HL-60 (cell line): ENCODE measurements around the gene SMU1.

ENCODE experiments used
- DNase-seq, 2 experiments: peaks; one replicate each; pipeline ENCODE4 v3.0.0-alpha.2; 2010 to 2020; ENCODE audit warnings: low read depth in 1 of 2, low spot score in 1 of 2
- H3K27ac ChIP-seq: fragments of 250-450 bp; sonication (Bioruptor Pico); replicated peaks from 2 replicates; pipeline ENCODE4 v1.5.1; 2020; ENCODE audit warnings: mild to moderate bottlenecking, moderate library complexity
- H3K27me3 ChIP-seq: fragments of 250-450 bp; sonication (Bioruptor Pico); 2 replicates; pipeline ENCODE4 v1.5.1; 2021; ENCODE audit warnings: mild to moderate bottlenecking, moderate library complexity; ENCODE audit not compliant: insufficient read depth, poor library complexity, severe bottlenecking
- H3K4me3 ChIP-seq: replicated peaks from 2 replicates; pipeline ENCODE4 v1.5.1; 2011; ENCODE audit warnings: mild to moderate bottlenecking, control low read depth, low read length; ENCODE audit not compliant: insufficient read depth
- GABPA ChIP-seq: IDR thresholded peaks from 2 replicates; pipeline ENCODE4 v1.6.1; 2012; ENCODE audit warnings: low read depth
- POLR2AphosphoS5 ChIP-seq: IDR thresholded peaks from 2 replicates; pipeline ENCODE4 v1.6.1; 2012; ENCODE audit warnings: low read depth
- SPI1 ChIP-seq: IDR thresholded peaks from 2 replicates; pipeline ENCODE4 v1.6.1; 2012; ENCODE audit warnings: low read depth, mild to moderate bottlenecking, borderline replicate concordance
- TF ChIP-seq, protein P1 (sequence below): IDR thresholded peaks from 2 replicates; pipeline ENCODE4 v1.6.1; 2012; ENCODE audit warnings: low read depth; ENCODE audit not compliant: insufficient replicate concordance
- TF ChIP-seq, protein P2 (sequence below): IDR thresholded peaks from one replicate; pipeline ENCODE4 v1.5.1; 2011; ENCODE audit warnings: low read length, control low read depth, inconsistent platforms; ENCODE audit not compliant: insufficient read depth

Gene SMU1

DNA sequence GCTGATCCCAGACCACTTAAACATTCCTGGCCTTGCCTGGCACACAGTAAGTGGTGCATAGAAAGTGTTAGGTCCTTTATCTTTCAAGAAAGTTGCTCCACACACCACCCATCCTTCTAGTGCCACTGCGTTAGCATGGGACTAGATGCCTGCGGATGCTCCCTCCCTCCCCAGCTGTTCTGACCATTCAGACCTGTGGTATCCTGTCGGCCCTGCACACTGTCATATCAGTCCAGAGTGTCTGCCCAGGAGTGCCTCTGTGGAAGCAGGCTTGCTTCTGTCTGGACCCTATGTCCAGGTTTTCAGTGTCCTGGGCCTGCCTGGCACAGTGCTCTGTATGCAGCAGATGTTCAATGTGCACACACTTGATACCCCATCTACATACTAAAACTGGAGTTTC is 38.3 kb upstream of the SMU1 start:
- no peak overlapping the region for H3K27ac ChIP-seq
- TF ChIP-seq, protein P1, sequence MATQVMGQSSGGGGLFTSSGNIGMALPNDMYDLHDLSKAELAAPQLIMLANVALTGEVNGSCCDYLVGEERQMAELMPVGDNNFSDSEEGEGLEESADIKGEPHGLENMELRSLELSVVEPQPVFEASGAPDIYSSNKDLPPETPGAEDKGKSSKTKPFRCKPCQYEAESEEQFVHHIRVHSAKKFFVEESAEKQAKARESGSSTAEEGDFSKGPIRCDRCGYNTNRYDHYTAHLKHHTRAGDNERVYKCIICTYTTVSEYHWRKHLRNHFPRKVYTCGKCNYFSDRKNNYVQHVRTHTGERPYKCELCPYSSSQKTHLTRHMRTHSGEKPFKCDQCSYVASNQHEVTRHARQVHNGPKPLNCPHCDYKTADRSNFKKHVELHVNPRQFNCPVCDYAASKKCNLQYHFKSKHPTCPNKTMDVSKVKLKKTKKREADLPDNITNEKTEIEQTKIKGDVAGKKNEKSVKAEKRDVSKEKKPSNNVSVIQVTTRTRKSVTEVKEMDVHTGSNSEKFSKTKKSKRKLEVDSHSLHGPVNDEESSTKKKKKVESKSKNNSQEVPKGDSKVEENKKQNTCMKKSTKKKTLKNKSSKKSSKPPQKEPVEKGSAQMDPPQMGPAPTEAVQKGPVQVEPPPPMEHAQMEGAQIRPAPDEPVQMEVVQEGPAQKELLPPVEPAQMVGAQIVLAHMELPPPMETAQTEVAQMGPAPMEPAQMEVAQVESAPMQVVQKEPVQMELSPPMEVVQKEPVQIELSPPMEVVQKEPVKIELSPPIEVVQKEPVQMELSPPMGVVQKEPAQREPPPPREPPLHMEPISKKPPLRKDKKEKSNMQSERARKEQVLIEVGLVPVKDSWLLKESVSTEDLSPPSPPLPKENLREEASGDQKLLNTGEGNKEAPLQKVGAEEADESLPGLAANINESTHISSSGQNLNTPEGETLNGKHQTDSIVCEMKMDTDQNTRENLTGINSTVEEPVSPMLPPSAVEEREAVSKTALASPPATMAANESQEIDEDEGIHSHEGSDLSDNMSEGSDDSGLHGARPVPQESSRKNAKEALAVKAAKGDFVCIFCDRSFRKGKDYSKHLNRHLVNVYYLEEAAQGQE, result no peak
- TF ChIP-seq, protein P2, sequence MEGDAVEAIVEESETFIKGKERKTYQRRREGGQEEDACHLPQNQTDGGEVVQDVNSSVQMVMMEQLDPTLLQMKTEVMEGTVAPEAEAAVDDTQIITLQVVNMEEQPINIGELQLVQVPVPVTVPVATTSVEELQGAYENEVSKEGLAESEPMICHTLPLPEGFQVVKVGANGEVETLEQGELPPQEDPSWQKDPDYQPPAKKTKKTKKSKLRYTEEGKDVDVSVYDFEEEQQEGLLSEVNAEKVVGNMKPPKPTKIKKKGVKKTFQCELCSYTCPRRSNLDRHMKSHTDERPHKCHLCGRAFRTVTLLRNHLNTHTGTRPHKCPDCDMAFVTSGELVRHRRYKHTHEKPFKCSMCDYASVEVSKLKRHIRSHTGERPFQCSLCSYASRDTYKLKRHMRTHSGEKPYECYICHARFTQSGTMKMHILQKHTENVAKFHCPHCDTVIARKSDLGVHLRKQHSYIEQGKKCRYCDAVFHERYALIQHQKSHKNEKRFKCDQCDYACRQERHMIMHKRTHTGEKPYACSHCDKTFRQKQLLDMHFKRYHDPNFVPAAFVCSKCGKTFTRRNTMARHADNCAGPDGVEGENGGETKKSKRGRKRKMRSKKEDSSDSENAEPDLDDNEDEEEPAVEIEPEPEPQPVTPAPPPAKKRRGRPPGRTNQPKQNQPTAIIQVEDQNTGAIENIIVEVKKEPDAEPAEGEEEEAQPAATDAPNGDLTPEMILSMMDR, result no peak
- no peak for TF ChIP-seq POLR2AphosphoS5
- TF ChIP-seq GABPA, result no peak
- TF ChIP-seq SPI1, result no peak
- no peaks in the 10 kb centered on the region for H3K27me3 ChIP-seq
- no peak overlapping the region for H3K4me3 ChIP-seq
- DNase-seq, result no peak

DNA sequence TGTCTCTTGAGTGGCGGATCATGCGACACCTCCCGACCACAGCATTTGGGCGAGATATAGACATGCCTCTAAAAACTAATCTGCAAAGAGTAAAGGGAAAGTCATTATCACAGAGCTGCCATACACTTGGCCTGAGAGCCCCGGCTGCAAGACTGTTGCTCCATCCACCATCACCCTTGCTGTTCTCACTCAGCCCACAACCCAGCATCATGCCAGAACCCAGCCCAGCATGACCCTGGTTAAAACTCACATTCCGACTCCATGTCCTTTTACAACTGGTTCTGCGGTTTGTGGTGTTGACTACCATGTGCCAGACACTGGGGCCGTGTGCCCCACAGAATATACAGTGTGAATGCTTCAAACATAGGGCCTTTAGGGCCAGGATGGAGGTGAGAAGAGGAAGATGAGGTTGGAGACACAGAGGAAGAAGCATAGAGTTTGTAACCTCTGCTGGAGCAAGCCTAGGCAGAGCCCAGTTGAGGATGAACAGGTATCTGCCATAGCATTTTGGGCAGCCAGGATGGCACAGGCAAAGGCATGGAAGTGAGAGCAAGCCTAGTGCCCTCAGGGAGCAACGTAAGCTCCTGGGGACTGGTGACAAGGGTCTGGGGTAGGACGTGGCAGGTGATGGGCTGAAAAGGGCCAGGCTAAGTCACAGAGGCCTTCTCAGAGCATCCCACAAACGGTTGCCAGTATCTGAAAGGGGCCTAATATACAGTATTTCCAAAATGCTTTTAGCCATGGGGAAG is 37.5 kb upstream of the SMU1 start:
- DNase-seq, result no peak
- no peak overlapping the region for H3K27ac ChIP-seq
- TF ChIP-seq, protein P1, result no peak
- TF ChIP-seq SPI1 (no peak), POLR2AphosphoS5 (no peak), GABPA (no peak)
- TF ChIP-seq, protein P2, result no peak
- H3K27me3 ChIP-seq, result no peaks in the 10 kb centered on the region
- H3K4me3 ChIP-seq, result no peak overlapping the region

- no peak for DNase-seq
- no peaks in the 10 kb centered on the region for H3K27me3 ChIP-seq
- H3K4me3 ChIP-seq, result no peak overlapping the region
- TF ChIP-seq, protein P1, result no peak
- no peak for TF ChIP-seq SPI1
- TF ChIP-seq GABPA, result no peak
- TF ChIP-seq, protein P2, result no peak
- no peak for TF ChIP-seq POLR2AphosphoS5
- H3K27ac ChIP-seq, result no peak overlapping the region
Measured at GRCh38 chr9:33112094-33112493, 35.6 kb upstream of the SMU1 start.
